ENCODE data around the gene PCNA.

DNA sequence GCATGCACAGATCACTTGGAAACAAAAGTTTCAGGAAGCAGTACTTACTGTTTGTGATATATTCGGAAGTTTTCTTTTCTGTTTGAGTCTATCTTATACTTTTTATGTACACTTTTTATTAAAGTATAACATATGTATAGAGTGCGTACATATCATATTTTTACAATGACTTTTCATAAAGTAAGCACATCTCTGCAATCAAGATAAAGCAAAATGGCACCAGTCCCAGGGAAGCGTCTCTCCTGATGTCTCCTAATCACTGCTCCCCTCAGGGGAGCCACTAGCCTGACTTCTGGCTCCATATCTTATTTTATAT, 33.4 kb upstream of the PCNA start:
- TF ChIP-seq POLR2AphosphoS5 (IDR thresholded peaks at IDR 0.05; ENCODE audit: low read depth, low read length): no peak
- TF ChIP-seq TAF1 (IDR thresholded peaks at IDR 0.05; ENCODE audit: borderline replicate concordance, insufficient read depth, low read length): no peak
- TF ChIP-seq, protein P1, sequence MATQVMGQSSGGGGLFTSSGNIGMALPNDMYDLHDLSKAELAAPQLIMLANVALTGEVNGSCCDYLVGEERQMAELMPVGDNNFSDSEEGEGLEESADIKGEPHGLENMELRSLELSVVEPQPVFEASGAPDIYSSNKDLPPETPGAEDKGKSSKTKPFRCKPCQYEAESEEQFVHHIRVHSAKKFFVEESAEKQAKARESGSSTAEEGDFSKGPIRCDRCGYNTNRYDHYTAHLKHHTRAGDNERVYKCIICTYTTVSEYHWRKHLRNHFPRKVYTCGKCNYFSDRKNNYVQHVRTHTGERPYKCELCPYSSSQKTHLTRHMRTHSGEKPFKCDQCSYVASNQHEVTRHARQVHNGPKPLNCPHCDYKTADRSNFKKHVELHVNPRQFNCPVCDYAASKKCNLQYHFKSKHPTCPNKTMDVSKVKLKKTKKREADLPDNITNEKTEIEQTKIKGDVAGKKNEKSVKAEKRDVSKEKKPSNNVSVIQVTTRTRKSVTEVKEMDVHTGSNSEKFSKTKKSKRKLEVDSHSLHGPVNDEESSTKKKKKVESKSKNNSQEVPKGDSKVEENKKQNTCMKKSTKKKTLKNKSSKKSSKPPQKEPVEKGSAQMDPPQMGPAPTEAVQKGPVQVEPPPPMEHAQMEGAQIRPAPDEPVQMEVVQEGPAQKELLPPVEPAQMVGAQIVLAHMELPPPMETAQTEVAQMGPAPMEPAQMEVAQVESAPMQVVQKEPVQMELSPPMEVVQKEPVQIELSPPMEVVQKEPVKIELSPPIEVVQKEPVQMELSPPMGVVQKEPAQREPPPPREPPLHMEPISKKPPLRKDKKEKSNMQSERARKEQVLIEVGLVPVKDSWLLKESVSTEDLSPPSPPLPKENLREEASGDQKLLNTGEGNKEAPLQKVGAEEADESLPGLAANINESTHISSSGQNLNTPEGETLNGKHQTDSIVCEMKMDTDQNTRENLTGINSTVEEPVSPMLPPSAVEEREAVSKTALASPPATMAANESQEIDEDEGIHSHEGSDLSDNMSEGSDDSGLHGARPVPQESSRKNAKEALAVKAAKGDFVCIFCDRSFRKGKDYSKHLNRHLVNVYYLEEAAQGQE (IDR thresholded peaks at IDR 0.05; ENCODE audit: insufficient read depth in 1 of 2, low read depth in 2 of 2, low read length in 2 of 2): no peak
- TF ChIP-seq FOXP2 (optimal IDR thresholded peaks at IDR 0.05; ENCODE audit: borderline replicate concordance, extremely low read depth, extremely low read length, insufficient read depth): no peak

All from PFSK-1 (cell line).